ENCODE data around the gene GPR35.

GPR35 gene

GRCh38 chr2:240588669-240589068, 36.6 kb upstream of the GPR35 start:
- no peak for DNase-seq (ENCODE audit: extremely low read depth in 1 of 2, low read depth in 1 of 2)

- DNase-seq (ENCODE audit: extremely low read depth in 1 of 2, low read depth in 1 of 2), result no peak
These were observed 35.9 kb upstream of the GPR35 start for GRCh38 chr2:240589375-240589774.

GRCh38 chr2:240589850-240590525, 35.3 kb upstream of the GPR35 start:
- DNase-seq (ENCODE audit: extremely low read depth in 1 of 2, low read depth in 1 of 2), result no peak

GRCh38 chr2:240590681-240591111, 34.6 kb upstream of the GPR35 start:
- no peak for DNase-seq (ENCODE audit: extremely low read depth in 1 of 2, low read depth in 1 of 2)

- DNase-seq (ENCODE audit: extremely low read depth in 1 of 2, low read depth in 1 of 2), result no peak
These were observed 34.1 kb upstream of the GPR35 start for GRCh38 chr2:240591226-240591625.

- DNase-seq (ENCODE audit: extremely low read depth in 1 of 2, low read depth in 1 of 2), result no peak
These were observed 33.5 kb upstream of the GPR35 start for GRCh38 chr2:240591784-240592183.

- DNase-seq (ENCODE audit: extremely low read depth in 1 of 2, low read depth in 1 of 2), result no peak
These were observed 32.1 kb upstream of the GPR35 start for GRCh38 chr2:240593026-240593702.

GRCh38 chr2:240593703-240594451, 31.4 kb upstream of the GPR35 start:
- DNase-seq (ENCODE audit: extremely low read depth in 1 of 2, low read depth in 1 of 2), result no peak

GRCh38 chr2:240594511-240595380, 30.5 kb upstream of the GPR35 start:
- no peak for DNase-seq (ENCODE audit: extremely low read depth in 1 of 2, low read depth in 1 of 2)

- no peak for DNase-seq (ENCODE audit: extremely low read depth in 1 of 2, low read depth in 1 of 2)
These were observed 29.8 kb upstream of the GPR35 start for GRCh38 chr2:240595381-240596079.

- DNase-seq (ENCODE audit: extremely low read depth in 1 of 2, low read depth in 1 of 2), result no peak
These were observed 29.2 kb upstream of the GPR35 start for GRCh38 chr2:240596080-240596460.

- DNase-seq (ENCODE audit: extremely low read depth in 1 of 2, low read depth in 1 of 2), result no peak
These were observed 28.8 kb upstream of the GPR35 start for GRCh38 chr2:240596491-240596931.

- no peak for DNase-seq (ENCODE audit: extremely low read depth in 1 of 2, low read depth in 1 of 2)
These were observed 28.2 kb upstream of the GPR35 start for GRCh38 chr2:240597054-240597418.

GRCh38 chr2:240597419-240598181, 27.7 kb upstream of the GPR35 start:
- DNase-seq (ENCODE audit: extremely low read depth in 1 of 2, low read depth in 1 of 2), result no peak

GRCh38 chr2:240598311-240598911, 26.9 kb upstream of the GPR35 start:
- no peak for DNase-seq (ENCODE audit: extremely low read depth in 1 of 2, low read depth in 1 of 2)

- no peak for DNase-seq (ENCODE audit: extremely low read depth in 1 of 2, low read depth in 1 of 2)
These were observed 26.1 kb upstream of the GPR35 start for GRCh38 chr2:240599141-240599583.

- DNase-seq (ENCODE audit: extremely low read depth in 1 of 2, low read depth in 1 of 2), result no peak
These were observed 24.8 kb upstream of the GPR35 start for GRCh38 chr2:240600451-240600961.

GRCh38 chr2:240601061-240601830, 24.0 kb upstream of the GPR35 start:
- no peak for DNase-seq (ENCODE audit: extremely low read depth in 1 of 2, low read depth in 1 of 2)

Measured in activated CD8-positive, alpha-beta memory T cell treated with anti-CD3 and anti-CD28 coated beads for 1 hour (primary cell).